Ishikawa (cell line): ENCODE measurements around the gene APEX1.

ENCODE experiments used
- CEBPB ChIP-seq: IDR thresholded peaks from 2 replicates; pipeline ENCODE4 v1.6.1; 2012
- CREB1 ChIP-seq: IDR thresholded peaks from 2 replicates; pipeline ENCODE4 v1.6.1; 2012; ENCODE audit warnings: low read depth
- EP300 ChIP-seq: IDR thresholded peaks from 2 replicates; pipeline ENCODE4 v1.6.1; 2012; ENCODE audit warnings: borderline replicate concordance
- FOXM1 ChIP-seq: IDR thresholded peaks from 2 replicates; pipeline ENCODE4 v1.6.1; 2012; ENCODE audit warnings: low read depth, borderline replicate concordance
- RAD21 ChIP-seq: IDR thresholded peaks from 2 replicates; pipeline ENCODE4 v1.6.1; 2012; ENCODE audit warnings: low read depth
- TAF1 ChIP-seq: IDR thresholded peaks from 2 replicates; pipeline ENCODE4 v1.6.1; 2012; ENCODE audit warnings: low read depth, mild to moderate bottlenecking
- TCF12 ChIP-seq: IDR thresholded peaks from 2 replicates; pipeline ENCODE4 v1.6.1; 2012; ENCODE audit warnings: low read depth
- YY1 ChIP-seq: IDR thresholded peaks from 2 replicates; pipeline ENCODE4 v1.6.1; 2012; ENCODE audit warnings: low read depth
- TF ChIP-seq, protein P1 (sequence below): IDR thresholded peaks from 2 replicates; pipeline ENCODE4 v1.6.1; 2012
- TF ChIP-seq, protein P2 (sequence below): IDR thresholded peaks from 2 replicates; pipeline ENCODE4 v1.6.1; 2012; ENCODE audit warnings: low read depth, mild to moderate bottlenecking

GRCh38 chr14:20438664-20439063 is 16.4 kb upstream of the APEX1 start:
- TF ChIP-seq CEBPB (no peak), RAD21 (no peak), TAF1 (no peak), EP300 (no peak), FOXM1 (no peak), CREB1 (no peak), TCF12 (no peak), YY1 (no peak)
- TF ChIP-seq, protein P1, sequence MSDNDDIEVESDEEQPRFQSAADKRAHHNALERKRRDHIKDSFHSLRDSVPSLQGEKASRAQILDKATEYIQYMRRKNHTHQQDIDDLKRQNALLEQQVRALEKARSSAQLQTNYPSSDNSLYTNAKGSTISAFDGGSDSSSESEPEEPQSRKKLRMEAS = no peak
- TF ChIP-seq, protein P2, sequence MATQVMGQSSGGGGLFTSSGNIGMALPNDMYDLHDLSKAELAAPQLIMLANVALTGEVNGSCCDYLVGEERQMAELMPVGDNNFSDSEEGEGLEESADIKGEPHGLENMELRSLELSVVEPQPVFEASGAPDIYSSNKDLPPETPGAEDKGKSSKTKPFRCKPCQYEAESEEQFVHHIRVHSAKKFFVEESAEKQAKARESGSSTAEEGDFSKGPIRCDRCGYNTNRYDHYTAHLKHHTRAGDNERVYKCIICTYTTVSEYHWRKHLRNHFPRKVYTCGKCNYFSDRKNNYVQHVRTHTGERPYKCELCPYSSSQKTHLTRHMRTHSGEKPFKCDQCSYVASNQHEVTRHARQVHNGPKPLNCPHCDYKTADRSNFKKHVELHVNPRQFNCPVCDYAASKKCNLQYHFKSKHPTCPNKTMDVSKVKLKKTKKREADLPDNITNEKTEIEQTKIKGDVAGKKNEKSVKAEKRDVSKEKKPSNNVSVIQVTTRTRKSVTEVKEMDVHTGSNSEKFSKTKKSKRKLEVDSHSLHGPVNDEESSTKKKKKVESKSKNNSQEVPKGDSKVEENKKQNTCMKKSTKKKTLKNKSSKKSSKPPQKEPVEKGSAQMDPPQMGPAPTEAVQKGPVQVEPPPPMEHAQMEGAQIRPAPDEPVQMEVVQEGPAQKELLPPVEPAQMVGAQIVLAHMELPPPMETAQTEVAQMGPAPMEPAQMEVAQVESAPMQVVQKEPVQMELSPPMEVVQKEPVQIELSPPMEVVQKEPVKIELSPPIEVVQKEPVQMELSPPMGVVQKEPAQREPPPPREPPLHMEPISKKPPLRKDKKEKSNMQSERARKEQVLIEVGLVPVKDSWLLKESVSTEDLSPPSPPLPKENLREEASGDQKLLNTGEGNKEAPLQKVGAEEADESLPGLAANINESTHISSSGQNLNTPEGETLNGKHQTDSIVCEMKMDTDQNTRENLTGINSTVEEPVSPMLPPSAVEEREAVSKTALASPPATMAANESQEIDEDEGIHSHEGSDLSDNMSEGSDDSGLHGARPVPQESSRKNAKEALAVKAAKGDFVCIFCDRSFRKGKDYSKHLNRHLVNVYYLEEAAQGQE = no peak
